CD4-positive, alpha-beta T cell (primary cell): Measurements from ENCODE around the gene DTNB. TPM values are rescaled to one million over a fixed set of nuclear protein-coding genes. Genes with fewer than 3 reads are reported as not detected.

Source experiments
- ATAC-seq: fragments of 200-7000 bp; cut with Tn5 transposase; one replicate; pipeline ENCODE4 v1.10.0; 2022; ENCODE audit warnings: mild to moderate bottlenecking; ENCODE audit not compliant: poor library complexity
- CTCF ChIA-PET: fragments of 350-600 bp; sonication (Branson Sonifier 250); formaldehyde crosslinking; loops from one replicate; lab custom pipeline; 2021; ENCODE audit warnings: antibody characterized with exemption, inconsistent platforms; lab: Charles Lee
- POLR2A ChIA-PET: fragments of 350-600 bp; sonication (Branson Sonifier 250); formaldehyde crosslinking; loops from one replicate; lab custom pipeline; 2021; ENCODE audit warnings: antibody characterized with exemption, inconsistent platforms; lab: Charles Lee
- DNase-seq, 14 experiments: peaks; one replicate each; pipeline ENCODE4 v3.0.0-alpha.2; 2013 to 2020; ENCODE audit warnings: mixed read lengths in 2 of 14
- H3K27ac ChIP-seq, 2 donors: one replicate each; pipeline versions ENCODE4 v1.5.1 to v1.7.0; 2013; ENCODE audit warnings: low read length in 2 of 2, low read depth in 1 of 2, mild to moderate bottlenecking in 1 of 2
- H3K27me3 ChIP-seq, 2 experiments: 1 replicate in 1 of 2; 2 replicates in 1 of 2; pipeline versions ENCODE4 v1.6.1 to v1.7.0; 2013; ENCODE audit warnings: low read length in 2 of 2, control low read depth in 1 of 2, mild to moderate bottlenecking in 1 of 2, moderate library complexity in 1 of 2; ENCODE audit not compliant: insufficient read depth in 2 of 2, control insufficient read depth in 1 of 2
- H3K36me3 ChIP-seq: one replicate; pipeline ENCODE4 v1.6.1; 2013; ENCODE audit warnings: low read length, control low read depth; ENCODE audit not compliant: insufficient read depth
- H3K4me1 ChIP-seq: one replicate; pipeline ENCODE4 v1.6.1; 2013; ENCODE audit warnings: low read length, control low read depth; ENCODE audit not compliant: insufficient read depth
- H3K4me3 ChIP-seq: one replicate; pipeline ENCODE4 v1.5.1; 2013; ENCODE audit warnings: mild to moderate bottlenecking, low read length, moderate library complexity
- H3K9me3 ChIP-seq, 2 experiments: 1 replicate in 1 of 2; 2 replicates in 1 of 2; pipeline versions ENCODE4 v1.6.1 to v1.7.0; 2013; ENCODE audit warnings: low read length in 2 of 2, mild to moderate bottlenecking in 2 of 2, control low read depth in 1 of 2, moderate library complexity in 1 of 2; ENCODE audit not compliant: control insufficient read depth in 1 of 2, insufficient read depth in 1 of 2
- H3K27ac Mint-ChIP-seq: one replicate; pipeline ENCODE4 v1.8.0; 2020; ENCODE audit warnings: mixed read lengths
- H3K27me3 Mint-ChIP-seq: one replicate; pipeline ENCODE4 v1.8.0; 2021; ENCODE audit warnings: mixed read lengths
- H3K36me3 Mint-ChIP-seq: one replicate; pipeline ENCODE4 v1.8.0; 2021; ENCODE audit warnings: low read depth, mixed read lengths
- H3K4me1 Mint-ChIP-seq: one replicate; pipeline ENCODE4 v1.8.0; 2021; ENCODE audit warnings: low read depth, mixed read lengths
- H3K4me3 Mint-ChIP-seq: one replicate; pipeline ENCODE4 v1.8.0; 2020; ENCODE audit warnings: mild to moderate bottlenecking, mixed read lengths
- H3K9me3 Mint-ChIP-seq: one replicate; pipeline ENCODE4 v1.8.0; 2020; ENCODE audit warnings: mixed read lengths
- CTCF ChIP-seq: fragments of 200-600 bp; IDR thresholded peaks from one replicate; pipeline ENCODE4 v1.8.0; 2022; ENCODE audit warnings: antibody characterized with exemption, mild to moderate bottlenecking
- intact Hi-C, 2 experiments: fragments of 100-400 bp; cut with DNase I in 1 of 2; cut with micrococcal nuclease in 1 of 2; formaldehyde crosslinking; loops; one replicate each; pipeline versions ENCODE4 v1.15.1 to v1.9.0; 2023 to 2025; cut with DNase I, micrococcal nuclease
- total RNA-seq, 174 experiments: library from RNA in 2 of 174; stranded (reverse) in 2 of 174; gene quantifications; one replicate each; pipeline ENCODE4 v1.2.3 and lab custom pipeline; 2021 to 2026

The DTNB gene
- total RNA-seq, 2 experiments from 2014 or later, result 30.1 to 33.6 TPM

- H3K27ac Mint-ChIP-seq, result no peak overlapping the region
- CTCF ChIA-PET, result interaction anchor here (0.9 kb wide), 1 partner anchor 63 kb away, joined by 3 read pairs; no protein-coding TSS in a partner anchor
- no peak for TF ChIP-seq CTCF
- H3K9me3 ChIP-seq, result no peaks in the 10 kb centered on the region
- H3K36me3 Mint-ChIP-seq, result no peaks in the 10 kb centered on the region
- no peaks in the 10 kb centered on the region for H3K9me3 Mint-ChIP-seq
- intact Hi-C loops, result no loop called here
- H3K27me3 ChIP-seq, result no peaks in the 10 kb centered on the region
- no peak for ATAC-seq
- no peaks in the 10 kb centered on the region for H3K4me1 Mint-ChIP-seq
- H3K27me3 Mint-ChIP-seq, result no peaks in the 10 kb centered on the region
- H3K27ac ChIP-seq, result no peak overlapping the region
- no peaks in the 10 kb centered on the region for H3K4me1 ChIP-seq
- H3K4me3 ChIP-seq, result no peak overlapping the region
- POLR2A ChIA-PET, result no interaction called here
- no peak overlapping the region for H3K4me3 Mint-ChIP-seq
- no peak for DNase-seq
- no peaks in the 10 kb centered on the region for H3K36me3 ChIP-seq
Observed at GRCh38 chr2:25543939-25544338, 129.4 kb downstream of the DTNB start.

GRCh38 chr2:25541378-25541777, 132.0 kb downstream of the DTNB start:
- H3K36me3 Mint-ChIP-seq, result peaks cover 9% of the 10 kb centered on the region
- no peaks in the 10 kb centered on the region for H3K4me1 Mint-ChIP-seq
- ChIA-PET CTCF (no interaction called here), POLR2A (no interaction called here)
- no peak overlapping the region for H3K27ac ChIP-seq
- peaks cover 0 to 3% of the 10 kb centered on the region in 2 experiments for H3K9me3 ChIP-seq
- ATAC-seq, result no peak
- no peak for TF ChIP-seq CTCF
- H3K27me3 Mint-ChIP-seq, result no peaks in the 10 kb centered on the region
- no peaks in the 10 kb centered on the region for H3K4me1 ChIP-seq
- no peaks in the 10 kb centered on the region for H3K36me3 ChIP-seq
- H3K4me3 ChIP-seq, result no peak overlapping the region
- no peak for DNase-seq
- intact Hi-C loops, result no loop called here
- no peak overlapping the region for H3K27ac Mint-ChIP-seq
- H3K4me3 Mint-ChIP-seq, result no peak overlapping the region
- no peaks in the 10 kb centered on the region for H3K9me3 Mint-ChIP-seq
- no peaks in the 10 kb centered on the region for H3K27me3 ChIP-seq

- no peak for TF ChIP-seq CTCF
- H3K4me1 ChIP-seq, result no peaks in the 10 kb centered on the region
- no peak for ATAC-seq
- intact Hi-C loops, result no loop called here
- no peak overlapping the region for H3K27ac ChIP-seq
- H3K27ac Mint-ChIP-seq, result no peak overlapping the region
- no peak overlapping the region for H3K4me3 ChIP-seq
- POLR2A ChIA-PET, result no interaction called here
- CTCF ChIA-PET, result interaction anchor here (0.7 kb wide), 1 partner anchor 126 kb away, joined by 3 read pairs; no protein-coding TSS in a partner anchor
- no peak for DNase-seq
- no peaks in the 10 kb centered on the region for H3K4me1 Mint-ChIP-seq
- no peaks in the 10 kb centered on the region for H3K27me3 ChIP-seq
- H3K36me3 Mint-ChIP-seq, result peaks cover 9% of the 10 kb centered on the region
- H3K9me3 ChIP-seq, result peaks cover 0 to 21% of the 10 kb centered on the region in 2 experiments
- no peak overlapping the region for H3K4me3 Mint-ChIP-seq
- H3K36me3 ChIP-seq, result no peaks in the 10 kb centered on the region
- H3K27me3 Mint-ChIP-seq, result no peaks in the 10 kb centered on the region
- H3K9me3 Mint-ChIP-seq, result no peaks in the 10 kb centered on the region
Observed at GRCh38 chr2:25539136-25539535, 134.2 kb downstream of the DTNB start.
